Loucy (cell line): ENCODE measurements around the gene TOMM6.

Source experiments
- H2AFZ ChIP-seq: fragments of 200-600 bp; sonication (generic); 2 replicates; pipeline ENCODE4 v1.6.0; 2016; ENCODE audit warnings: antibody characterized with exemption, mild to moderate bottlenecking, low read length, moderate library complexity
- H3F3A ChIP-seq: fragments of 200-600 bp; 2 replicates; pipeline ENCODE4 v1.6.0; 2016; ENCODE audit warnings: antibody characterized with exemption, low read depth, mild to moderate bottlenecking
- H3K27me3 ChIP-seq: fragments of 200-600 bp; sonication (generic); 2 replicates; pipeline ENCODE4 v1.6.1; 2014; ENCODE audit warnings: low read length, mild to moderate bottlenecking; ENCODE audit not compliant: insufficient read depth, poor library complexity, severe bottlenecking
- H3K36me3 ChIP-seq: fragments of 200-600 bp; sonication (generic); 2 replicates; pipeline ENCODE4 v1.6.1; 2016; ENCODE audit warnings: low read length; ENCODE audit not compliant: insufficient read depth
- H3K4me1 ChIP-seq: fragments of 200-600 bp; sonication (generic); 2 replicates; pipeline ENCODE4 v1.5.1; 2014; ENCODE audit warnings: low read length, mild to moderate bottlenecking; ENCODE audit not compliant: insufficient read depth, poor library complexity, severe bottlenecking
- H3K4me2 ChIP-seq: fragments of 200-600 bp; sonication (generic); 2 replicates; pipeline ENCODE4 v1.6.0; 2014; ENCODE audit warnings: antibody characterized with exemption, low read length, low read depth, mild to moderate bottlenecking; ENCODE audit not compliant: poor library complexity, severe bottlenecking
- H3K4me3 ChIP-seq: fragments of 200-600 bp; sonication (generic); 2 replicates; pipeline ENCODE4 v1.5.1; 2014; ENCODE audit warnings: low read length, mild to moderate bottlenecking, mixed read lengths; ENCODE audit not compliant: poor library complexity, severe bottlenecking
- H3K79me2 ChIP-seq: fragments of 200-600 bp; sonication (generic); 2 replicates; pipeline ENCODE4 v1.6.1; 2014; ENCODE audit warnings: low read length; ENCODE audit not compliant: insufficient read depth
- H3K9ac ChIP-seq: fragments of 200-600 bp; sonication (generic); 2 replicates; pipeline ENCODE4 v1.6.0; 2014; ENCODE audit warnings: mild to moderate bottlenecking, low read depth, low read length, moderate library complexity; ENCODE audit not compliant: poor library complexity, severe bottlenecking
- H3K9me2 ChIP-seq: fragments of 200-600 bp; sonication (generic); replicated peaks from 2 replicates; pipeline ENCODE4 v1.6.1; 2016; ENCODE audit warnings: low read depth, low read length, mixed read lengths
- H3K9me3 ChIP-seq: fragments of 200-600 bp; sonication (generic); 2 replicates; pipeline ENCODE4 v1.6.1; 2014; ENCODE audit warnings: mild to moderate bottlenecking, antibody characterized with exemption, low read length, low read depth; ENCODE audit not compliant: insufficient read depth
- H4K20me1 ChIP-seq: fragments of 200-600 bp; sonication (generic); 2 replicates; pipeline ENCODE4 v1.6.0; 2014; ENCODE audit warnings: antibody characterized with exemption, low read length, mild to moderate bottlenecking; ENCODE audit not compliant: insufficient read depth, poor library complexity, severe bottlenecking
- EZH2phosphoT487 ChIP-seq: fragments of 200-600 bp; IDR thresholded peaks from 2 replicates; pipeline ENCODE4 v1.6.1; 2018; ENCODE audit warnings: antibody characterized with exemption, mild to moderate bottlenecking, moderate library complexity, borderline replicate concordance
- TF ChIP-seq, protein P1 (sequence below): fragments of 200-600 bp; sonication (generic); conservative IDR thresholded peaks from 2 replicates; pipeline ENCODE4 v1.5.1; 2014; ENCODE audit warnings: mild to moderate bottlenecking, antibody characterized with exemption, low read length

Gene TOMM6

DNA sequence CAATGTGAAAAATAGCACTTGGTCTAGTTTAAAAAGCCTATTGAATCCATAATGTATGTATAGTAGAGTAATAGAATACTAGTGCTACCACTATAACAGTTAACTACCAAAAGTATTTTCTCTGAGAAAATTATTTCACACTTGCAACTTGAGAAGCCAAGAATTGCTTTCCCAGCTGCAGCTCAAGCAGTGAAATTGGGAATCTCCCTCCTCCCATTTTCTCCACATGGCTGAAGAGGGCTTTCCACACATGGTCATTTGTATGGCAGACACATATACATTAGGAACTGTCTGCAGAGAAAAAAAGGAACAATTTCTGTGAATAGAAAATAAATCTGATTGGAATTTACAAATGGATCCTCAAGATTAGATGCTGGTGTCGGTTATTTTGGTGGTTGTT is 34.5 kb downstream of the TOMM6 start:
- H4K20me1 ChIP-seq = no peaks in the 10 kb centered on the region
- peaks cover 3% of the 10 kb centered on the region; the same call in 1 of the 2 replicates for H3K36me3 ChIP-seq
- H3K79me2 ChIP-seq = no peaks in the 10 kb centered on the region
- TF ChIP-seq, protein P1, sequence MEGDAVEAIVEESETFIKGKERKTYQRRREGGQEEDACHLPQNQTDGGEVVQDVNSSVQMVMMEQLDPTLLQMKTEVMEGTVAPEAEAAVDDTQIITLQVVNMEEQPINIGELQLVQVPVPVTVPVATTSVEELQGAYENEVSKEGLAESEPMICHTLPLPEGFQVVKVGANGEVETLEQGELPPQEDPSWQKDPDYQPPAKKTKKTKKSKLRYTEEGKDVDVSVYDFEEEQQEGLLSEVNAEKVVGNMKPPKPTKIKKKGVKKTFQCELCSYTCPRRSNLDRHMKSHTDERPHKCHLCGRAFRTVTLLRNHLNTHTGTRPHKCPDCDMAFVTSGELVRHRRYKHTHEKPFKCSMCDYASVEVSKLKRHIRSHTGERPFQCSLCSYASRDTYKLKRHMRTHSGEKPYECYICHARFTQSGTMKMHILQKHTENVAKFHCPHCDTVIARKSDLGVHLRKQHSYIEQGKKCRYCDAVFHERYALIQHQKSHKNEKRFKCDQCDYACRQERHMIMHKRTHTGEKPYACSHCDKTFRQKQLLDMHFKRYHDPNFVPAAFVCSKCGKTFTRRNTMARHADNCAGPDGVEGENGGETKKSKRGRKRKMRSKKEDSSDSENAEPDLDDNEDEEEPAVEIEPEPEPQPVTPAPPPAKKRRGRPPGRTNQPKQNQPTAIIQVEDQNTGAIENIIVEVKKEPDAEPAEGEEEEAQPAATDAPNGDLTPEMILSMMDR = no peak
- no peak for TF ChIP-seq EZH2phosphoT487
- H3K4me1 ChIP-seq = no peaks in the 10 kb centered on the region
- no peaks in the 10 kb centered on the region for H3K9me3 ChIP-seq
- H2AFZ ChIP-seq = no peak overlapping the region
- no peak overlapping the region for H3K4me2 ChIP-seq
- H3K27me3 ChIP-seq = no peaks in the 10 kb centered on the region
- no peak overlapping the region for H3K9ac ChIP-seq
- H3K4me3 ChIP-seq = no peak overlapping the region
- no peaks in the 10 kb centered on the region for H3K9me2 ChIP-seq
- no peaks in the 10 kb centered on the region for H3F3A ChIP-seq

DNA sequence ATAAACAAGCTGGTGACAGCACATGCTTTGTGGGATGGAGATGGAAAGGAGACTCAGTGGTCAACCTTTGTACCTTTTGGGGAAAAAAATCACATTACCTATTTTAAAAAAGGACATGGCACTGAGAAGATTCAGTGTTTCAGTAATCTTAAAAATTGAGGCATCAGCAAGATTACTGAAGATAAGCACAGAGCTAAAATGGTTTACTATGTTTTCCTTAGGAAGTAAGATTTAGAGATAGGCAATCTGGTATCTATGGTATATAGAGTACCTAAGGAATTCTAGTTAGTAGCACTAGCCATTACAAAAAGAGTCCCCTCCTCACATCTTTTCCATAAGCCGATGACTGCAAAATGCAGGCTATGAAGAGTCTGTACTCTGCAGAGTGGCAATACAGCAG is 35.7 kb downstream of the TOMM6 start:
- Histone ChIP-seq H3K9me2 (no peaks in the 10 kb centered on the region), H3K36me3 (peaks cover 3% of the 10 kb centered on the region; the same call in 1 of the 2 replicates), H3K4me2 (no peak overlapping the region), H3K9ac (no peak overlapping the region), H3K9me3 (no peaks in the 10 kb centered on the region), H3K4me1 (no peaks in the 10 kb centered on the region), H2AFZ (no peak overlapping the region), H3K79me2 (no peaks in the 10 kb centered on the region), H3F3A (no peaks in the 10 kb centered on the region), H3K27me3 (no peaks in the 10 kb centered on the region), H4K20me1 (no peaks in the 10 kb centered on the region), H3K4me3 (no peak overlapping the region)
- no peak for TF ChIP-seq EZH2phosphoT487
- TF ChIP-seq, protein P1 = no peak

DNA sequence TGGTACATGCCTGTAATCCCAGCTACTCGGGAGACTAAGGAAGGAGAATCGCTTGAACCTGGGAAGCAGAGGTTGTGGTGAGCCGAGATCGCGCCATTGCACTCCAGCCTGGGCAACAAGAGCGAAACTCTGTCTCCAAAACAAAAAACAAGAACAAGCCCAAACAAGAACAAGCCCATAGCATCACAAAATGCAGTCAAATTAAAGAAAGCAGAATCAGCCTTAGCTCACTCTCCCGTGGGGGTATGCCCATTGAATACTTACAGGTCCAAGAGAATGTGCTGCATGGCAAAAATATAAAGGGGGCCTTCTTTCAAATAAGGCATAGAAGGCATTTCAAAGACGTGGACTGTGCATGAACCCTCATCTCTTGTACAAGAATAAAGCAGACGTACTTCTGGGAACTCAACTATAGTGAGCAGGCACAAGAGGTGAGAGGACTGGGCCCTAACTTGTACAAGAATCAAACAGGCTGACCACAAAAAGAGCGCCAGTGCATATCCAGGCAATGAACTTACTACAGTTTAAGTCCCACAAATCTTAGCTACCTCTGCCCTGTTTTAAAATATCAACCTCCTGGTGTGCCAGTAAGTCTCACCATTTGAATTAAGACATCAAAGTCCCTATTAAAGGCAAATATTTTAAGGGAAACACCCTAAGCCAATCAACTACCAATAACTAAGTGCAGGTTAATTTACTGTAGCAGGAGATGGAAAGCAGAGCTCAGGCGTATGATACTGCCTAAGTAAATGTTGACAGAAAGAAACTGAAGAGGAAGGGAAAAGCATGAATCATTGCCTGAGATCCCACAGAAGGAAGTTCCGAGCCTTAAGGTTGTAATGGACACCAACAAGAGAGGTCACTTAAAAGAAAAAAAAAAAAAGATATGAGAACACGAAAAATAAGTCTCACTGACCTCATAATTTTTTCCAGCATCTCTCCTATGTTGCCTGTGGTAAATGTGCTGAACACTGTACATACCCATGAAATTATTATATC is 37.4 kb downstream of the TOMM6 start:
- no peak overlapping the region for H3K4me2 ChIP-seq
- H3F3A ChIP-seq = no peaks in the 10 kb centered on the region
- no peaks in the 10 kb centered on the region for H3K27me3 ChIP-seq
- H3K4me1 ChIP-seq = no peaks in the 10 kb centered on the region
- TF ChIP-seq, protein P1 = no peak
- no peak for TF ChIP-seq EZH2phosphoT487
- H3K9me2 ChIP-seq = no peaks in the 10 kb centered on the region
- no peak overlapping the region for H3K4me3 ChIP-seq
- H2AFZ ChIP-seq = no peak overlapping the region
- H4K20me1 ChIP-seq = no peaks in the 10 kb centered on the region
- H3K9me3 ChIP-seq = no peaks in the 10 kb centered on the region
- H3K36me3 ChIP-seq = peaks cover 3% of the 10 kb centered on the region; the same call in 1 of the 2 replicates
- no peak overlapping the region for H3K9ac ChIP-seq
- H3K79me2 ChIP-seq = no peaks in the 10 kb centered on the region
